HG03571 (cell line): ENCODE data around the gene SMPD3.
A peak's percentile ranks its signal among the peaks of the same experiment; 100 is the strongest.

ENCODE experiments used
- ATAC-seq: cut with Tn5 transposase; IDR thresholded peaks from one replicate; pipeline ENCODE4 v1.9.1; 2021; ENCODE audit not compliant: unreplicated experiment

The SMPD3 gene

GRCh38 chr16:68343137-68343536 lies 105.2 kb downstream of the SMPD3 start:
- no peak for ATAC-seq

- no peak for ATAC-seq
These were observed 105.7 kb downstream of the SMPD3 start for GRCh38 chr16:68342620-68343019.

GRCh38 chr16:68339214-68339613 lies 109.1 kb downstream of the SMPD3 start:
- no peak for ATAC-seq

- ATAC-seq = no peak
These were observed 109.8 kb downstream of the SMPD3 start for GRCh38 chr16:68338326-68339119.

- no peak for ATAC-seq
These were observed 113.1 kb downstream of the SMPD3 start for GRCh38 chr16:68335175-68335574.

- no peak for ATAC-seq
These were observed 115.7 kb downstream of the SMPD3 start for GRCh38 chr16:68332411-68333121.

- ATAC-seq = no peak
These were observed 116.4 kb downstream of the SMPD3 start for GRCh38 chr16:68331879-68332410.

GRCh38 chr16:68328860-68329390 lies 119.4 kb downstream of the SMPD3 start:
- no peak for ATAC-seq

GRCh38 chr16:68328151-68328859 lies 120.0 kb downstream of the SMPD3 start:
- ATAC-seq = peak; percentile 72

- no peak for ATAC-seq
These were observed 123.4 kb downstream of the SMPD3 start for GRCh38 chr16:68324780-68325357.

GRCh38 chr16:68324336-68324735 lies 124.0 kb downstream of the SMPD3 start:
- ATAC-seq = no peak

- ATAC-seq = no peak
These were observed 129.0 kb downstream of the SMPD3 start for GRCh38 chr16:68319185-68319908.

- no peak for ATAC-seq
These were observed 135.2 kb downstream of the SMPD3 start for GRCh38 chr16:68313116-68313515.

- ATAC-seq = peak; percentile 97
These were observed 137.4 kb downstream of the SMPD3 start, which contains the start of the genes PRMT7 and SLC7A6OS for GRCh38 chr16:68310774-68311511. PRMT7 (plus strand) TSS chr16:68311019; CDS start chr16:68315980, 4,961 bp downstream. SLC7A6OS (minus strand) TSS chr16:68310946; CDS start chr16:68310926, 20 bp downstream.

GRCh38 chr16:68310437-68310773 lies 137.9 kb downstream of the SMPD3 start:
- ATAC-seq = no peak

GRCh38 chr16:68309799-68310198 lies 138.5 kb downstream of the SMPD3 start:
- no peak for ATAC-seq
